HUES6 (cell line): ENCODE data around the gene DYNLT2.
A peak's percentile ranks its signal among the peaks of the same experiment; 100 is the strongest.

Source experiments
- H3K27ac ChIP-seq: 2 replicates; pipeline ENCODE4 v1.7.0; 2013; ENCODE audit warnings: low read depth, mild to moderate bottlenecking, low read length, inconsistent platforms
- H3K27me3 ChIP-seq: 2 replicates; pipeline ENCODE4 v1.6.1; 2013; ENCODE audit warnings: low read length; ENCODE audit not compliant: control insufficient read depth, insufficient read depth
- H3K36me3 ChIP-seq: 2 replicates; pipeline ENCODE4 v1.6.1; 2013; ENCODE audit warnings: low read length; ENCODE audit not compliant: control insufficient read depth, insufficient read depth
- H3K4me1 ChIP-seq: 2 replicates; pipeline ENCODE4 v1.6.1; 2013; ENCODE audit warnings: low read length; ENCODE audit not compliant: control insufficient read depth, insufficient read depth
- H3K4me3 ChIP-seq: 2 replicates; pipeline ENCODE4 v1.5.1; 2013; ENCODE audit warnings: low read depth, low read length
- H3K9ac ChIP-seq: one replicate; pipeline ENCODE4 v1.6.1; 2013; ENCODE audit warnings: mild to moderate bottlenecking, low read length
- H3K9me3 ChIP-seq: 2 replicates; pipeline ENCODE4 v1.6.1; 2013; ENCODE audit warnings: low read depth, low read length; ENCODE audit not compliant: control insufficient read depth, insufficient read depth

DYNLT2 gene, protein sequence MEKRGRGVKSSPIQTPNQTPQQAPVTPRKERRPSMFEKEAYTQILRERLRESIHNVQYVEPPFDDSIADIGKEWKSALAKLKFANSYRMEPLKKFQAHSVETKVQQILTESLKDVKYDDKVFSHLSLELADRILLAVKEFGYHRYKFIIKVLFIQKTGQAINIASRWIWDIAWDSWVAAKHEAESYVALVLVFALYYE

GRCh38 chr6:169751242-169752073 is at the start of gene DYNLT2, which contains the start of gene ERMARD:
Gene DYNLT2 (minus strand): TSS chr6:169751572. CDS start chr6:169751458, 114 bp downstream.
Gene ERMARD (plus strand): TSS chr6:169751622. CDS start chr6:169751658, 36 bp downstream.
- Histone ChIP-seq H3K36me3 (no peaks in the 10 kb centered on the region), H3K27me3 (no peaks in the 10 kb centered on the region), H3K9me3 (no peaks in the 10 kb centered on the region), H3K4me1 (peaks cover 20% of the 10 kb centered on the region), H3K4me3 (peak within 1 kb of the TSS; percentile 92), H3K9ac (peak within 1 kb of the TSS; percentile 99), H3K27ac (peak within 1 kb of the TSS; percentile 97)

GRCh38 chr6:169800668-169801395 is 49.5 kb upstream of the DYNLT2 start:
- Histone ChIP-seq H3K4me3 (no peak overlapping the region), H3K4me1 (peaks cover 19% of the 10 kb centered on the region), H3K9me3 (no peaks in the 10 kb centered on the region), H3K27me3 (peaks cover 24% of the 10 kb centered on the region), H3K36me3 (no peaks in the 10 kb centered on the region), H3K27ac (no peak overlapping the region), H3K9ac (peak overlapping the region; percentile 6)

GRCh38 chr6:169800116-169800667 is 48.8 kb upstream of the DYNLT2 start:
- no peaks in the 10 kb centered on the region for H3K9me3 ChIP-seq
- H3K9ac ChIP-seq: no peak overlapping the region
- no peak overlapping the region for H3K27ac ChIP-seq
- peaks cover 18% of the 10 kb centered on the region for H3K27me3 ChIP-seq
- H3K4me1 ChIP-seq: peaks cover 19% of the 10 kb centered on the region
- no peaks in the 10 kb centered on the region for H3K36me3 ChIP-seq
- H3K4me3 ChIP-seq: no peak overlapping the region

GRCh38 chr6:169799474-169799926 is 48.1 kb upstream of the DYNLT2 start:
- Histone ChIP-seq H3K4me1 (peaks cover 19% of the 10 kb centered on the region), H3K27me3 (peaks cover 12% of the 10 kb centered on the region; the same call in 1 of the 2 replicates), H3K9ac (no peak overlapping the region), H3K9me3 (no peaks in the 10 kb centered on the region), H3K36me3 (no peaks in the 10 kb centered on the region), H3K4me3 (no peak overlapping the region), H3K27ac (no peak overlapping the region)

GRCh38 chr6:169798764-169799473 is 47.5 kb upstream of the DYNLT2 start:
- Histone ChIP-seq H3K36me3 (no peaks in the 10 kb centered on the region), H3K9ac (no peak overlapping the region), H3K4me1 (peaks cover 19% of the 10 kb centered on the region), H3K9me3 (no peaks in the 10 kb centered on the region), H3K27me3 (peaks cover 6% of the 10 kb centered on the region; the same call in 1 of the 2 replicates), H3K4me3 (no peak overlapping the region), H3K27ac (no peak overlapping the region)

DNA sequence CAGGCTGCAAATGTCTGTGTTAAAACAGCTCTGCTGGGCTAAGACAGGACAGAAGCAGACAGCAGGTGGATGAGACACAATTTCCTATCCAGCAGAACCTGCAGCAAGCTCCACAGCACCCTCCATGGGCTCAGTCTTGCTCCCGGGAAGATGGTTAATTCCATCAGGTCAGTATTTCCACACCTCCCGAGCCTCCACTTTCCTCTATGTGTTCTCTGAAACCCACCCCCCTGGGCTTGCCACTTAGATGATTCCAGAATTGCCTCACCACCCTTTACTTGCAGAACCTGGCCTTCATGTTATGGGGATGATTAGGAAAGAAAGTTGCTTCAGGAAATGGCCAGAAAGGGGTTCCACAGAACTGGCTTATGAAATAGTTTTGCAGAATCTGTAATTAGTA is 43.8 kb upstream of the DYNLT2 start:
- Histone ChIP-seq H3K27ac (no peak overlapping the region), H3K9ac (no peak overlapping the region), H3K4me1 (peaks cover 11% of the 10 kb centered on the region; the same call in 1 of the 2 replicates), H3K36me3 (no peaks in the 10 kb centered on the region), H3K27me3 (peaks cover 14% of the 10 kb centered on the region), H3K4me3 (no peak overlapping the region), H3K9me3 (no peaks in the 10 kb centered on the region)

GRCh38 chr6:169794317-169795055 is 43.1 kb upstream of the DYNLT2 start:
- H3K9ac ChIP-seq: no peak overlapping the region
- peaks cover 17% of the 10 kb centered on the region for H3K27me3 ChIP-seq
- H3K4me3 ChIP-seq: no peak overlapping the region
- no peaks in the 10 kb centered on the region for H3K9me3 ChIP-seq
- no peak overlapping the region for H3K27ac ChIP-seq
- peaks cover 12% of the 10 kb centered on the region; the same call in 1 of the 2 replicates for H3K4me1 ChIP-seq
- no peaks in the 10 kb centered on the region for H3K36me3 ChIP-seq

GRCh38 chr6:169793408-169793807 is 42.0 kb upstream of the DYNLT2 start:
- Histone ChIP-seq H3K9ac (no peak overlapping the region), H3K4me3 (no peak overlapping the region), H3K9me3 (no peaks in the 10 kb centered on the region), H3K27me3 (peaks cover 25% of the 10 kb centered on the region), H3K36me3 (no peaks in the 10 kb centered on the region), H3K4me1 (peaks cover 12% of the 10 kb centered on the region; the same call in 1 of the 2 replicates), H3K27ac (no peak overlapping the region)

GRCh38 chr6:169792306-169793015 is 41.1 kb upstream of the DYNLT2 start:
- no peaks in the 10 kb centered on the region for H3K36me3 ChIP-seq
- no peak overlapping the region for H3K4me3 ChIP-seq
- no peak overlapping the region for H3K27ac ChIP-seq
- H3K9me3 ChIP-seq: no peaks in the 10 kb centered on the region
- peaks cover 25% of the 10 kb centered on the region for H3K27me3 ChIP-seq
- H3K9ac ChIP-seq: no peak overlapping the region
- peaks cover 12% of the 10 kb centered on the region; the same call in 1 of the 2 replicates for H3K4me1 ChIP-seq
